ENCODE results near the gene FMN1.
A peak's percentile ranks its signal among the peaks of the same experiment; 100 is the strongest.

FMN1 gene

DNA sequence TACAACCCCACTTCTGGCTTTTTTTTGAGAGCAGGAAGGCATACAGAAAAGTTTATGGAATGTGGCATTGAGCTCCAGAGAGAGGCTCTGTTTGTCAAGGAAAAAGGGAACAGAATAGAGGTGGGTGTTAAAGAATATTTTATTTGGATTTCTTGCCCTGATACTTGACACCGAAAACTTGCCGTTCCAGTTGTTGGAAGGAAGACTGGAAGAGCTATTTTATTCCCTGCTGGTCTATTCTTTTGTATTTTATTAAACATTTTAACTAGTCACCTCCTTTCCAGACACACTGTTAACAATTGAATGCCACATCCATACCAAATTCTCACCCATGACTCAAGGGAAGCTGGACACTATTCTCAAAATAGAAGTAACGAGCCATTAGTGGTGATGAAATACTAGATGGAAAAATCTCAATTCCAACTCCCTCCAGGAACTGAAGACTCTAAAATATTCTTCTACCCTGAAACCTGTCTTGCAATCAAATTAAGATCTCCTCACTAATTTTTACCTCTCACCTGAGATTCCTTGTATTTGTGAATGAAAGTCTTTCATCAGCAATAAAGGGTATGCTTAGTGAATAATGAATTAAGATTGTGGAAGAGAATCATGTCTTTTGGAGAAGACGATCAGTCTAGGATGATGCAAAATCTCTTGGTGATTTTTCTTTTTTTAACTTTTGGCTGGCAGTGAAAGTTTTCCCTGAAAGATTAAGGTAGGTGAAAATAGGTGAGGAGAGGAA, 448.2 kb downstream of the FMN1 start:
- no peak for DNase-seq

DNA sequence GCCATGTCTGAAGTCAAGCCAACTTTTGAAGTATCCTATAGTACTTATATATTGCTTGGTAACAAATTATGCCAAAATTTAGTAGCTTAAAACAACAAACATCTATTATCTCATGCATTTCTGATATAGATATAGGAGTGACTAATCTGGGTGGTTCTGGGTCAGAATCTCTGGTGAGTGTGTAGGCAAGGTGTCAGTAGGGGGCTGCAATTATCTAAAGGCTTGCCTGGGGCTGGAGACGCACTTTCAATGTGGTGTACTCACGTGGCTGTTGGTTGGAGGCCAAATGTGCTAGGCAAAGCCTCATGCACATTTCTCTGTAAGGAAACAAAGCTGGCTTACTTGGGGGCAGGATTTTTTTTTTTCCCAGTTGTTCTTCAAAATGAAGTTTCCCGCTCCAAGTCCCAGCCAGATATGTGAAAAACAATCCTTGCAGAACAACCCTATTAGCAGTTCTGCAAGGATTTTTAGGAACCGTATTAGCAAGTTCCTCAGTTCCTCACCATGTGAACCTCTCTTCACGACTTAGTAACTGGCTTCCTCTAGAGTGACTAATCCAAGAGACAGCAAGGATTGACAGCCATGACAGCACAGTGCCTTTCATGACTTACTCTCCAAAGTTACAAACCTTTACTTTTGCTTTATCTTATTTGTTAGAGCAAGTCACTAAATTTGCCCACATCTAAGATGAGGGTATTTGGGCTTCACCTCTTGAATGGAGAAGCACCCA, 450.9 kb downstream of the FMN1 start:
- peak; percentile 79 for DNase-seq

DNA sequence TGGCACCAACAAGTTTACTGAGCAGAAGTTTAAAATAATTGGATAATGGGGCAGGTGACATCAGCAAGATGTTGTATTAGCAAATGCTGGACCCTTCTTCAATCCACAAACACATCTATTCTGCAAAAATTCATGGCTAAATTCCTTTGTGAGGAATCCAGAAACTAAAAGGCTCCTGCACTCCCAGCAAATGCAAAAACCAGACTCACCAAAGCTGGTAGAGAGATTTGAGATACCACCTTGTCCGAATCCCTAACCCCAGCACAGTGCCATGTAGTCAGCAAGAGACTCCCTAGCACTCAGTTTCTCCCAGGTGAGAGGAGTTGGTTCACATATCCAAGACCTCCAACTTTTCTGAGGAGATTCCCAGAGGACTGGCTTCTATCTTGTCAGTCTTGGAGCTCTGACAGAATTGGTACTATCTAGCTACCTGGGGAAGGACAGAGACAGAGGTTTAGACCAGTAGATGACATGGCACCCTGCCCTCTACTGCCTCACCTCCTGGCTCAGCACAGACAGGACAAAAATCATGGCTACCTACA, 454.9 kb downstream of the FMN1 start:
- DNase-seq = peak; percentile 64

DNA sequence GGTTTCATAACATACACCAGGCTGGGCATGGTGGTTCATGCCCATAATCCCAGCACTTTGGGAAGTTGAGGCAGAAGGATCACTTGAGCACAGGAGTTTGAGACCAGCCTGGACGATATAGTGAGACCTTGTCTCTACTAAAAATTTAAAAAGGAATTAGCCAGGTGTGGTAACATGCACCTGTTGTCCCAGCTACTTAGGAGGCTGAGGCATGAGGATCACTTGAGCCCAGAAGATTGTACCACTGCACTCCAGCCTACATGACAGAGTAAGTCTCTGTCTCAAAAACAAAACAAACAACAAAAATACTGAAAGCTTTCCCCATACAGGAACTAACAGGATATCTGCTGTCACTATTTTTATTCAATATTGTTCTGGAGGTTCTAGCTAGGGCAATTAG, 455.8 kb downstream of the FMN1 start:
- DNase-seq = peak; percentile 67

DNA sequence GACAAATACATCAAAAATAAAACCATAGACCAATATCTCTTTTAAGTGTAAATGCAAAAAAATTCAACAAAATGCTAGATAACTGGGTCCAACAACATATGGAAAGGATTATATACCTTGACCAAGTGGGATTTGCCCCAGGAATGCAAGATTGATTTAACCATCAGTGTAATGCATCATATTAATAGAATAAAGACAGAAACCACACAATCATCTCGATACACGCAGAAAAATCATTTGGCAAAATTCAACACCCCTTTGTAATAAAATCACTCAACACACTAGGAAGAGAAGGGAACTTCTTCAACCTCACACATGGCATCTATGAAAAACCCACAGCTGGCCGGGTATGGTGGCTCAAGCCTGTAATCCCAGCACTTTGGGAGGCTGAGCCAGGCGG, 457.2 kb downstream of the FMN1 start:
- peak; percentile 76 for DNase-seq

DNA sequence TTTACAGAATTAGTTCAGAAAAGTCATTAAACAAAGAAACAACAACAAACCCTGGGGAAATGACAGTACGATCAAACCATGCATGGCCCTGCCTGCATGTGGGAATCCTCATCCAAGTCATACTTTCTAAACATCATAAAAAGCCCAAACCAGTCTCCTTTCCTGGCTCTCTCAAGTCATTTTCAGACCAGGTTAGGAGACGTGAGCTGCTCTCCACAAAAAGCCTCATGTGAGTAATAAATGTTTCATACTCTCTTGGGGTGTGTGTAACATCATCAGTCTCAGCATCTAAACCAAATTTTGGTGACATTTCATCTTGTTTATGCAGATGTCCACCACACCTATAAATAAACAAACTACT, 457.8 kb downstream of the FMN1 start:
- peak; percentile 70 for DNase-seq

DNA sequence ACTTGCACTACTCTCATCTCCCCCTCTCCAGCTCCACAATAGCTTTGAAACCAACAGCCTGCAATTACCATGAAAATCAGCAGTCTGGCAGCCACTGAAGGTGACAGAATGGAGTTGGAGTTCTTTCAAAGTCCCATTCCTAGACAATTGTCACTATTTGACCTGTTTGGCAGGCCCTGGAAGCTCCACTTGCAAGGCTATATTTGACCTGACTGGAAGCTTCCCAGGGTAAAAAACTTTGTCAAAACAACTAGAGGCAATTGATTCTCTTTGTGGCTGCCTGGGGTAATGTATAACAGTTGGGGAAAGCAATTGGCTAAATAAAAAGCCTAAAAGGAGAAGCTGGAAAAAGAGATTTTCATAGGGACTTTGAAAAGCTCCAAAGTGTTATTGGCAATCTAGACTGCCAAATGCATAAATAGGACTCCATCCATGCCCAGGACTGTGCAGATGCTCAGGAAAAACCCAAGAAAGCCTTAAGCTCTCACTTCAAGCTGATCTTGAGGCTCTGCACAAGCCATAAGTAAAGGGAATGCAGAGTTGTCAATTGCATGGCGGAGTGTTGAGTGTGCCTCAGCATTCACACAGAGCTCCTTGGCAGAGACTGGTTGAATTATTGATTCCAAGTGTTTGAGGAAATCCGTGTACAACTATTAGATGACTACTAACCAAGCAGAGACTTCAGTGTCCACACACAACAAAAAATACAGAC, 458.4 kb downstream of the FMN1 start:
- peak; percentile 63 for DNase-seq

DNA sequence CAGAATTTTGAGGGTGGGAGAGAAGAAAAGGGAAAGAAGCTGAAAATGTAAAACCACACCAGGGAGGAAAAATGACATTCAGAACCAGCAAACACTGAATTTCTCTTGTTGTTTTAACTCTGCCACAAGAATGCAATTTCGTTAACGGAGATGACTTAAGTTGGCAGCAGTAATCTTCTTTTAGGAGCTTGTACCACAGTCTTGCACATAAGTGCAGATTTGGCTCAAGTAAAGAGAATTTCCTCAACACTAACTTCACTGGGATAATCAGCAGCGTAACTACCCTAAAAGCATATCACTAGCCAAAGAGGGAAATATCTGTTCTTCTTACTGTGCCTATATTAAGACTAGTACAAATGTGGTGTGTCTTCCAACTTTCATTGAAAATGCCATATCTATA, 461.2 kb downstream of the FMN1 start:
- peak; percentile 48 for DNase-seq

DNA sequence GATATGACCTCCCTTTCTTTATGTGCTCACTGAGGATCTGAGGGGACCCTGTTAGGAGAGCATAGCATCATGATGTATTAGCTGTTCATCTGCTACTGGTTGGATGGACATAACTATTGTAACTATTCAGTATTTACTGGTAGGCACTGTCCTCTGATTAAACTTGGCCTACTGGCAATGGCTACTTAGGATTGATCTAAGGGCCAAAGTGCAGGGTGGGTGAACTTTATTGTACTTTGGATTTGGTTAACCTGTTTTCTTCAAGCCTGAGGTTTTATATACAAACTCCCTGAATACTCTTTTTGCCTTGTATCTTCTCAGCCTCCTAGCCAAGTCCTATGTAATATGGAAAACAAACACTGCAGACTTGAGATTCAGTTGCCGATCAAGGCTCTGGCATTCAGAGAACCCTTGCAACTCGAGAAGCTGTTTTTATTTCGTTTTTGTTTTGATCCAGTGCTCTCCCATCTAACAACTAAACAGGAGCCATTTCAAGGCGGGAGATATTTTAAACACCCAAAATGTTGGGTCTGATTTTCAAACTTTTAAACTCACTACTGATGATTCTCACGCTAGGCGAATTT, 461.8 kb downstream of the FMN1 start:
- DNase-seq = no peak

DNA sequence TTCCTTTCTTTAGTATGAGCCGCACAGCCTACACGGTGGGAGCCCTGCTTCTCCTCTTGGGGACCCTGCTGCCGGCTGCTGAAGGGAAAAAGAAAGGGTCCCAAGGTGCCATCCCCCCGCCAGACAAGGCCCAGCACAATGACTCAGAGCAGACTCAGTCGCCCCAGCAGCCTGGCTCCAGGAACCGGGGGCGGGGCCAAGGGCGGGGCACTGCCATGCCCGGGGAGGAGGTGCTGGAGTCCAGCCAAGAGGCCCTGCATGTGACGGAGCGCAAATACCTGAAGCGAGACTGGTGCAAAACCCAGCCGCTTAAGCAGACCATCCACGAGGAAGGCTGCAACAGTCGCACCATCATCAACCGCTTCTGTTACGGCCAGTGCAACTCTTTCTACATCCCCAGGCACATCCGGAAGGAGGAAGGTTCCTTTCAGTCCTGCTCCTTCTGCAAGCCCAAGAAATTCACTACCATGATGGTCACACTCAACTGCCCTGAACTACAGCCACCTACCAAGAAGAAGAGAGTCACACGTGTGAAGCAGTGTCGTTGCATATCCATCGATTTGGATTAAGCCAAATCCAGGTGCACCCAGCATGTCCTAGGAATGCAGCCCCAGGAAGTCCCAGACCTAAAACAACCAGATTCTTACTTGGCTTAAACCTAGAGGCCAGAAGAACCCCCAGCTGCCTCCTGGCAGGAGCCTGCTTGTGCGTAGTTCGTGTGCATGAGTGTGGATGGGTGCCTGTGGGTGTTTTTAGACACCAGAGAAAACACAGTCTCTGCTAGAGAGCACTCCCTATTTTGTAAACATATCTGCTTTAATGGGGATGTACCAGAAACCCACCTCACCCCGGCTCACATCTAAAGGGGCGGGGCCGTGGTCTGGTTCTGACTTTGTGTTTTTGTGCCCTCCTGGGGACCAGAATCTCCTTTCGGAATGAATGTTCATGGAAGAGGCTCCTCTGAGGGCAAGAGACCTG, 463.5 kb downstream of the FMN1 start:
- DNase-seq = peak; percentile 74

DNA sequence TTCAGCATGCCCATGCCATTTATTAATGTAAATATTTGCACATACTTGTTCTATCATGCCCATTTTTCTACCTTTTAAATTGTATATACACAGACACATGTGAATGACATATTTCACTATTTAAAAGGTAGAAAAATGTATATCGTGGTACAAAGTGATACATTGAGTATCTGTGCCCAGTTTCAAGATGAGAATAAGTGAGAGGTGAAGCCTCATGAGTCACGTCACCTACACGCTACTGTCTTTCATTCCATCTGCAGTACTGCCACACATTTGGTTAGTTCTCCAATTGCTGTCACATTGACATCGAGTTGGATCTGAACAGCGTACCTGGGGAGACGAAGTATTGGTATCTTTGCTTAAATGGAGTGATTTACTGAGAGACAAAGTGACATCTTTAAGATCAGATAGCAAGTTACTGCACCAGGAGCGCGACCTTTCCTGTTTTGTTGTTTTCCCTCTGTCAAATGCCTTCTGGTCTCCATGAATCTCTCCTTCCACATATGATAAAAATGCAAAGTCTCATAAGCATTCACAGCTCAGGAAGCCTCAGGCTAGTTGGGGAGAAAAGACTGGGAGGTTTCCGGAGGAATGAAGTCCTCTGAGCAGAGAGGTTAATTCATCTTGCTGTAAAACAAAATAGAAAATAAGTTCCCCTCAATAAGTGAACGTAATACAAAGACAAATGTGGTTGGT, 464.7 kb downstream of the FMN1 start:
- no peak for DNase-seq

DNA sequence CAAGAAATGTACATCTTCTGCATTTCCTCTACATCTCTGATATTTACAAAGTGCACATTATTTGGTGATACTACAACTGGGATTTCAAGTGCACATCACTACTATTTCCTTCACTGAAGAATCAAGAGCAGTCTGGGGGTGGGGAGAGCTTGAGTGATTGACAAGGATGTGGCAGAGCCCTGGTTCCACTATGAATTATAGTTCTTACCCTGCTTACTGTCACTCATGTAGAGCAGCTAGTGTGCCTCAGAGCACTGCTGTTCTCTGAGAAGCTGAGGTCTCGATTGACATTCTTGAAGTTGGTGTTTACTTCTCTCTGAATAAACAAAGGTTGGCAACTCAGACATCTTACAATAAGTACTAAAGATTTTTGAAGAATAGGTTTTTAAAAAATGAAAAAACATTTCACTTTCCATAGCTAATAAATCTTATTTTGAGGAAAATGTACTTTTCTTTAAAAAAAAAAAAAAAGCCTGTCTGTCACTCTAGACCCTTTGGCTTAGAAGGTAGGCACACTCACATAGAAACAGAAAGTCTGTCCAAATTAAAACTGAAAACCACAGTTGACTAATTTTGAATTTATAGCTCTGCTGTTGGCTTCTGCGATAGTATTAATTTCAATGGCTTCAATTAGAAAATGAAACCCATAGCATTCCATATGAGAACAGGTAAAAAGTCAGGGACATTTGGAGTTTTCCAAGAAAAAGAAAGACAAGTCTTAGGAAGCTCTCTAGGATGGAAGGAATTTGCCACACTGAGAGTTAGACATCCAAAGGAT, 471.2 kb downstream of the FMN1 start:
- DNase-seq = peak; percentile 28

DNA sequence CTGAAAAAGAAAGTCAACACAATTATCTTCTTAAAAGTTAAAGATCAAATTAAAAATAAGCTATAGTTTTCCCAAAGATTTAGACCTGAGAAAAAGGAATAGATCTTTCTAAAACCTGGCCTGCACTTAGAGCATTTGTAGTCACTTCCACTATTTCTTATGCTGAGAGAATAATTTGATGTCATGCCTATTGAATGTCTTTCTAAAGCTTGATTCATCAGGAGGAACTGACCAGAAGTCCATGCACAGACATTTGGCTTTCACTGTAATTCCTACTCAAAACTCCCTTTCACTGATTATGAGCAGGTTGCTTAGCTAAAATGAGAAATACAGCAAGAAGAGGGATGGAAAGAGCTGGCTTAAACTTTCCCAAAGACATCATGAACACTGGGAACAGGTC, 472.4 kb downstream of the FMN1 start:
- DNase-seq = peak; percentile 54

DNA sequence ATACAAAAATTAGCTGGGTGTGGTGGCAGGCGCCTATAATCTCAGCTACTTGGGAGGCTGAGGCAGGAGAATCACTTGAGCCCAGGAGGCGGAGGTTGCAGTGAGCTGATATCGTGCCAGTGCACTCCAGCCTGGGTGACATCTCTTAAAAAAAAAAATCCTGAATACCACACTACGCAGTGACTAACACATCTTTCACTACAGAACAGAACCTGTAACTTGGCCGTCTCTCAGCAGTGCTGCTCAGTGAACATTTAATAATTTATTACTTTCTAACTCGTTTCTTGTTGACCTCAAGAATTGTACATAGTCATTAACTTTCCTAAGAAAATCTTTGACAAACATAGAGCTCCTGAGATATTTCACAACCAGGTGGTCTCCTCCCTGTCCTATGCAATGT, 472.9 kb downstream of the FMN1 start:
- DNase-seq = peak; percentile 67

DNA sequence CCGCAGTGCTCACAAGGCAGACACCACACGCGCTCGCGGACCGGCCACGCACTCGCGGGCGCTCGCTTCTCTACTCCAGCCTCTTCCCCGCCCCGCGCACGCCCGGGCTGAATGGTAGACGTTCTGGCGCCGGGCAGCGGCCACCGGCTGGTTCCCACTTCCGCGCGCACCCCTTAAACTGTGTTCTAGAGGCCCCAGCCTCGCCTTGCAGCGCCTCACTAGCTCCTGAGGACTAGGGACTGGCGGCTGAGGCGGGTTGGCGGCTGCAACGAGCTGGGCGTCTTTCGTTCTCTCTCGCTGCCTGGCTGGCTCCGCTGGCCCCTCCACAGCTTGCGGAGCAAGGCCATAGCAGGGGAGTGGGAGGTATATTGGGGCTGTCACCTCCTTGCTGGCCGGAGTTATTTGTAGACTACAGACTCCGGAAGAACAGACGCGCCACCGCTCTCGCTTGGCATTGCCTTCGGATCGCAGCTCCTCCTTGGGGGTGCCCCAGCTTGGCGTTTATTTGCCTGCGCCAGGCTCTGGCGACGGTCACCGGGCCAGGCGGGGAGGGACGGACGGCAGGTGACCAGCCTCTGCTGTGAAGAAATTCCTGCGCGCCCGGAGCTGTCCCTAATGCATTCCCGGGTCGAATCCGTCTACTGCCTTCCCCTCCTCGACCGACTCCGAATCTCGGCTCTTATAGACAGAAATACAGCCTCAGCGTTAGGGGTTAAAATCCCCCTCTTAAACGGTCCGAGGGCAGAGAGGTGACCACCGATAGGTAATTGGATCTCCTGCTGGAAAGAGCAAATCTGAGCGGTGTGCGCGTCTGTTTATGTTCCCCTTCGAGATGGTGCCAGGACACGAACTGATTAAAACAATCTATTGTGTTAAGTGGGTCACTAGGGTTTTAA, 475.4 kb downstream of the FMN1 start:
- no peak for DNase-seq

DNA sequence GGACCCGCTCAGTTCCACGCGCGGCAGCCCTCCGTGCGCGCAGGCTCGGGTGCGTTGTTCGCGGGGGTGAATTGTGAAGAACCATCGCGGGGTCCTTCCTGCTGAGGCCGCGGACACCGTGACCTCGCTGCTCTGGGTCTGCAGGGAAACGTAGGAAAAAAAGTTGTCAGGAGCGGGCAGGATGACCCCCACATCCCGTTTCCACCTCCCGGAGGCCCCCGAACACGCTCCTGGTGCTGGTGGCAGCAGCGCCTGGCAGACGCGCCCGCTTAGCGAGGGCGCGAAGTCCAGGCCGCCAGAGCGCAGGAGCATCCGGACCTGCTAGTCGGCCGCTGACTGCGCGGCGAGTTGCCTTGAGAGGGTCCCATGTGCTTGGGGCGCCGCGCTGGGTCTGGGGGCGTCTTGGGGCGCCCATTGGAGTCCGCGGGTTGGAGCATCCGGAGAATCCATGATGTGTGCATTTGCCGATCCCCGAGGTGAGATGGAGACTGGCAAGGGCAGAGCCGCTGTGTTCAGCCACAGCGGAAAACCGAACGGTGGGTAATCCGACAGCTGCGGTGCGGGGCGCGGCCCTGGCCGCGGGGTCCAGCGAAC, 476.2 kb downstream of the FMN1 start:
- DNase-seq = no peak

DNA sequence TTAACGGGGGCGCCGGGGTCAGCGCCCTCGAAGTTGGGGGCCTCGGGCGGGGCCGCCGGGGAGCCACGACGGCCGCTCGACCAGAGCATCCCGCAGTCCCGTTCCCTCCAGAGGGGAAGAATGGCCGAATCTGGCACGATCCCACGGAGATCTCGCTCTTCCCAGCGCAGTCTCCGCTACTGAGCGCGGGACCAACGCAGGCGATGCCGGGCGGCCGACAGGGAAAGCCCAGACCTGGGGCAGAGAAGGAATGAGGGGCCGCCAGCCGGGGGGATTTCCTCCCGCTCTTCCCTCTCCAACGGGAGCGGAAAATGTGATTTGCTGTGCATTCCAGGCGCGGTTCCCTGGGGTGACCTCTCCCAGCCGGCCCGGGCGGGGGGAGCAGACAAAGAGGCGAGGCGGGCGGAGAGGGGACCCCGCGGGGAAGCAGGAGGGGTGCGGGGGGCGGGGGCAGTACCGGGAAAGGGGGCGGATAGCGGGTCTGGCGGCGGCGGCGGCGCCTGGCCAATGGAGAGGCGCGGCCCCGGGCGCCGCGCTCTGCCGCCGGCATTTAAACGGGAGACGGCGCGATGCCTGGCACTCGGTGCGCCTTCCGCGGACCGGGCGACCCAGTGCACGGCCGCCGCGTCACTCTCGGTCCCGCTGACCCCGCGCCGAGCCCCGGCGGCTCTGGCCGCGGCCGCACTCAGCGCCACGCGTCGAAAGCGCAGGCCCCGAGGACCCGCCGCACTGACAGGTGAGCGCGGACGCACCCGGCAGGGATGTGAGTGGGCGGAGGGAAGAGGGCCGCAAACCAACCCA, 476.9 kb downstream of the FMN1 start, which contains the start of gene GREM1:
Gene GREM1, plus strand, starts transcription at position 579 of the 801 bp plus-strand sequence. CDS start 12,687 bp downstream, outside the sequence.
- peak; percentile 93 for DNase-seq

DNA sequence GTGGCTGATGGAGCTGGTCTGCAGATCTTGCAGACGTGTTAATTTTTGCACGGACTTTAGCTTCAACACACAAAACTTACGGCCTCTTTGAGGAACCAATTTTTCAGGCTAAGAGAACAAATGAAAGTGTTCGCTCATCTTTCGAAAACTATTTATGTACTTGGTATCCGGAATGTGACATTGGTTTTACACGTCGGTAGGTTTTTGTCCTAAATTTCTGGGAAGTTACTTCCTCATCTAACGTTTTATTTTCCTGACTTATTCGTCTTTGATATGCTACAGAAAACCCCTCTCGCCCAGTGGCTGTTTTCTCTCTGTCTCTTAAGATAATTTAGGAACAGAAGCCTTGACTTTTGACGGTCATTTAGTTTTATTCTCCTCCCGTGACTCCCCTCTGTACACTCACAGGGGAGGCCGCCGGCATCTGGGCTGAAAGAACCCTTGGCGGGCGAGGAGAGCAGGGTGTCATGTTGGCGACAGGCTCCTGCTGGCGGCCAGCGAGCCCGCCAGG, 477.5 kb downstream of the FMN1 start:
- no peak for DNase-seq
